ENCODE data around the gene SLC35E3. TPM values are rescaled to one million over a fixed set of nuclear protein-coding genes. Genes with fewer than 3 reads are reported as not detected.
A peak's percentile ranks its signal among the peaks of the same experiment; 100 is the strongest.

The SLC35E3 gene
- total and polyA plus RNA-seq, 2 of the 13 experiments (the other 11 are each of a cell fraction or from before 2014, with no cell fraction given) = 13.0 to 22.1 TPM

DNA sequence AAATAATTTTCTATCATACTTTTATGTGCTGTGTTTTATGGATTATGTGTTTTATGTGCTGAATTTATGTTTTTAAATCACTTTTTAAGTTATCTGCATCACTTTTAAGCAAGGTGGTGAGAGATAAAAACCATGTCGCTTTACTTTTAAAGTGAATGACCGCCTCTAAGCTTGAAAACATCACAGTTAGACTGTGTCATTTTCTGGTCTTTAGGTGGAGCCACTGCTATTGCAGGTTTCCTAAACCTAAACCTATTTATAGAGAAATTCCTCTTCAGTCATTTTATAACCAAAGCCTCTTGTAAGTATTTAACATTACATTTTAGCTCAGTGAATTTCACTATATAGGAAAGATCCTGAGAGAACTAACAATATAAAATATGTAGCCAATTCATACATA, 41.0 kb downstream of the SLC35E3 start (continued):
- TF ChIP-seq ZNF639 (CRISPR knock-in tag; conservative IDR thresholded peaks at IDR 0.05) = no peak
- no peak for TF ChIP-seq ZNF616 (CRISPR knock-in tag; IDR thresholded peaks at IDR 0.05; ENCODE audit: low read depth)

DNA sequence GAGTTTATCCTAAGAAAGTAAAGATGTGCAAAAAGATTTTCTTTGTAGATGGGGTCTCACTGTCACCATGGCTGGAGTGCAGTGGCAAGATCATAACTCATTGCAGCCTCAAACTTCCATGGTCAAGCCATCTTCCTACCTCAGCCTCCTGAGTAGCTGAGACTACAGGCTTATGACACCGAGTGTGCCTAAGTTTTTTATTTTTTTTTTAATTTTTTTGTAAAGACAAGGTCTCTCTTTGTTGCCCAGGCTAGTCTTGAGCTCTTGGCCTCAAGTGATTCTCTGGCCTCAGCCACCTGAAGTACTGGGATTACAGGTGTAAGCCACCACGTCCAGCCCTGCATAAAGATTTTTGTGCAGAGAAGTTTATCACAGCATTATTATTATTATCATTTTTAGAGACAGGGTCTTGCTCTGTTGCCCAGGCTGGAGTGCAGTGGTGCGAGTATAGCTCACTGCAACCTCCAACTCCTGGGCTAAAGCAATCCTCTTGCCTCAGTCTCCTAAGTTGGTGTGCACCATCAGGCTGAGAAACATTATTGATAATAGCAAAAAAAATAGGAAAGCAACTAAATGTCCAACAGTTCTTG, 42.7 kb downstream of the SLC35E3 start:
- whole genome bisulfite sequencing (ENCODE audit: low lambda C conversion rate) = 11% methylated on average over 3 of the region's 3 CpGs
- ChIA-PET POLR2A (interaction anchor here (1.2 to 9.2 kb wide), 5 partner anchors 11 to 42 kb away, joined by 7 to 184 read pairs (median 51); partner anchors contain the start of genes MDM2 and SLC35E3), CTCF (ENCODE audit: low intra/inter-chr PET ratio, low total read pairs) (no interaction called here)
- H3K4me3 ChIP-seq (replicated peaks in 1 of 3; ENCODE audit: insufficient read depth in 1 of 3, low read depth in 2 of 3, low read length in 3 of 3) = peak overlapping the region; percentile 12 to 52 (median 32)
- peaks cover 7% of the 10 kb centered on the region for H3K79me2 ChIP-seq (ENCODE audit: insufficient read depth, low read length)
- H3K36me3 ChIP-seq (replicated peaks in 1 of 2; ENCODE audit: control insufficient read depth in 1 of 2, insufficient read depth in 2 of 2, low read length in 2 of 2) = no peaks in the 10 kb centered on the region
- FAIRE-seq (no peak), DNase-seq (ENCODE audit: low spot score) (no peak), ATAC-seq (no peak; the same call in 2 of the 3 replicates)
- peak overlapping the region; percentile 91 for H3K27ac ChIP-seq (ENCODE audit: extremely low read length, insufficient read depth, low read length)
- intact Hi-C loops (cut with micrococcal nuclease; ENCODE audit: unreplicated experiment) (loop anchor here (2.0 kb wide), 1 partner anchor 16 kb away; no protein-coding TSS in a partner anchor), in situ Hi-C loops (cut with HindIII; ENCODE audit: extremely low pct_ligation_motif_present, low pct_unique_long_range_greater_than_20kb) (no loop called here)
- TSS peak; percentile 92 for BruUV-seq (replicated peaks)
- peak overlapping the region; percentile 74 for H3K9ac ChIP-seq (ENCODE audit: insufficient read depth, low read depth, low read length)
- no peaks in the 10 kb centered on the region for H4K20me1 ChIP-seq (ENCODE audit: insufficient read depth, low read length)
- peaks cover 79% of the 10 kb centered on the region for H3K4me1 ChIP-seq (ENCODE audit: insufficient read depth, low read length)
- H2AFZ ChIP-seq (ENCODE audit: low read length) = no peak overlapping the region
- no peaks in the 10 kb centered on the region for H3K9me3 ChIP-seq (ENCODE audit: low read length)
- H3K4me2 ChIP-seq (ENCODE audit: low read depth, low read length) = peak overlapping the region; percentile 80
- no peaks in the 10 kb centered on the region for H3K27me3 ChIP-seq (ENCODE audit: control insufficient read depth in 1 of 2, insufficient read depth in 2 of 2, low read length in 2 of 2)
- TF ChIP-seq DR1 (CRISPR knock-in tag; IDR thresholded peaks at IDR 0.05) (no peak), ZNF672 (CRISPR knock-in tag; IDR thresholded peaks at IDR 0.05) (no peak), CSRNP1 (CRISPR knock-in tag; IDR thresholded peaks at IDR 0.05) (no peak), BRCA1 (CRISPR knock-in tag; IDR thresholded peaks at IDR 0.05) (no peak), CEBPZ (IDR thresholded peaks at IDR 0.05; ENCODE audit: low read length) (no peak), HMGXB4 (CRISPR knock-in tag; IDR thresholded peaks at IDR 0.05; ENCODE audit: borderline replicate concordance in 1 of 2, low read depth in 1 of 2) (no peak), ZBTB20 (CRISPR knock-in tag; IDR thresholded peaks at IDR 0.05; ENCODE audit: borderline replicate concordance, low read depth) (0 out of 2 replicates have a peak, but pooled peaks have one; percentile 69), ZNF350 (CRISPR knock-in tag; IDR thresholded peaks at IDR 0.05; ENCODE audit: borderline replicate concordance, low read depth) (peak; percentile 9; the same call in 1 of the 2 replicates), RFX5 (IDR thresholded peaks at IDR 0.05; ENCODE audit: low read depth, low read length) (no peak), PHF20 (CRISPR knock-in tag; IDR thresholded peaks at IDR 0.05) (no peak), SUZ12 (IDR thresholded peaks at IDR 0.05; ENCODE audit: low read depth, low read length) (no peak), RFXANK (CRISPR knock-in tag; IDR thresholded peaks at IDR 0.05) (no peak)

All from HepG2 (cell line).